ENCODE results near the gene ITGB3. TPM values are rescaled to one million over a fixed set of nuclear protein-coding genes. Genes with fewer than 3 reads are reported as not detected.
A peak's percentile ranks its signal among the peaks of the same experiment; 100 is the strongest.

Gene ITGB3
- polyA plus RNA-seq, 1 of the 3 experiments (the other 2 are of a cell fraction): 4.6 TPM

DNA sequence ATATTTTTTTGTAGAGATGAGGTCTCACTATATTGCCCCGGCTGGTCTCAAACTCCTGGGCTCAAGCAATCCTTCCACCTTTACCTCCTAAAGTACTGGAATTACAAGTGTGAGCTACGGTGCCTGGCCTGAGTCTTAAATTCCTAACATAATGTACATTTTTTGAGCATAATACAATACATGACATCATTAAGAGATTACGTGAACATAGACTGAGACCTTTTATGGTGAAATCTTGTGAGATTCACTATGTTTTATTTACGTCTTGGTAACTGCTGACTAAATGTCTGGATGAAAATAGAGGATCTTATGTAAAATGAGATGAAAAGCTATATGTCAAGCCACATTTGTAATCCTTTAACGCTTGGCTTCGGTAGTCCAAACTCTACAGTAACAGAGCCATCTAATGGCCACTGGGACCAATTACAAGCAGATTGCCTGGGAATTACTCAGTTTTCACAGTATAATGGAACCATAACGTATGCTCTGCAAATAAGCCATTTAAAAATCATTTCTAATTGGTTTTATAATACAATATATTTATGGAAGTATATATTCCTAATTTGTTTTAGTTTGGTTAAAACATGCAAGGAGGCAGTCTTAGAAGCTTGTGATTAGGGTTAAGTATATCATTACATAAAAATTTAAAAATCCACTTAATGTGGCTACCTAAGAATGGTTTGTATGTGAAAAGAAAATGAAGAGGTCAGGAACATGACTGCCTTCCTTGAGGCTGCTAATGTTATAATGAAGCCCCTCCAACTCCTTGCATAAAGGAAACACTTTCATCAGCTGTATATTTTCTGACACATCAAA is 62.0 kb downstream of the ITGB3 start (continued):
- TF ChIP-seq SIN3A (IDR thresholded peaks at IDR 0.05; ENCODE audit: borderline replicate concordance, low read depth, low read length): 0 out of 2 replicates have a peak, but pooled peaks have one; percentile 20
- no peak for TF ChIP-seq FOXM1 (IDR thresholded peaks at IDR 0.05; ENCODE audit: low read depth)
- TF ChIP-seq RCOR1 (IDR thresholded peaks at IDR 0.05; ENCODE audit: low read length): peak; percentile 73
- no peak for TF ChIP-seq REST (IDR thresholded peaks at IDR 0.05; ENCODE audit: low read depth, low read length)
- TF ChIP-seq YY1 (IDR thresholded peaks at IDR 0.05; ENCODE audit: low read depth): no peak
- peak; percentile 34; the same call in 1 of the 2 replicates for TF ChIP-seq TCF12 (IDR thresholded peaks at IDR 0.05)
- TF ChIP-seq CHD2 (IDR thresholded peaks at IDR 0.05; ENCODE audit: low read length, partially characterized antibody): peak; percentile 67
- no peak; the same call in 1 of the 2 replicates for TF ChIP-seq MXI1 (IDR thresholded peaks at IDR 0.05; ENCODE audit: low read depth, low read length)
- TF ChIP-seq FOSL2 (IDR thresholded peaks at IDR 0.05; ENCODE audit: borderline replicate concordance, low read depth): peak; percentile 42; the same call in 1 of the 2 replicates

DNA sequence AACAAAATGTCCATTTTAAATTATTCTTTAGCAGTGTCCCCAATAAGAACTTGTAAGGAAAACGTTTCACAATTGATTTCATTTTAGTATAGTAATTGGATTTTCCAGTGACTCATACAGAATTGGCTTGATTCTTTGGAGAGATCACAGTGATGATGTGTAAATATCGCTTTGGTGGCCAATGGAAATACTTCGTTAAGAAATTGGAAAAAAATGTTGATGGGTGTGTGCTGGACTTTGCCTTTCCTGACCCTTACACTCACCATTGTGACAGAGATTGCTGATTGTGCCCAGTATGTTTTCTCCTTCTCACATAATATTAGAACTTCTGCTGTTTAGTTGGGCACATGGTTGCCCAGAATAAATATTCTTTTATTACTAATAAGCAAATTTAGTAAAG is 62.7 kb downstream of the ITGB3 start:
- POLR2A ChIA-PET: no interaction called here
- DNase-seq: no peak
- H3K4me2 ChIP-seq: peak overlapping the region; percentile 46
- TF ChIP-seq SMC3 (IDR thresholded peaks at IDR 0.05; ENCODE audit: low read depth, low read length): no peak
- TF ChIP-seq FOSL2 (IDR thresholded peaks at IDR 0.05; ENCODE audit: borderline replicate concordance, low read depth): no peak
- TF ChIP-seq TEAD4 (IDR thresholded peaks at IDR 0.05; ENCODE audit: borderline replicate concordance, insufficient read depth): no peak
- no peak for TF ChIP-seq IRF3 (IDR thresholded peaks at IDR 0.05; ENCODE audit: low read depth, low read length)
- TF ChIP-seq EZH2phosphoT487 (IDR thresholded peaks at IDR 0.05; ENCODE audit: borderline replicate concordance, low read depth): no peak
- TF ChIP-seq MAX (IDR thresholded peaks at IDR 0.05; ENCODE audit: low read depth): no peak
- no peak for TF ChIP-seq RXRA (IDR thresholded peaks at IDR 0.05; ENCODE audit: borderline replicate concordance, low read depth)
- no peak for TF ChIP-seq PBX3 (IDR thresholded peaks at IDR 0.05)
- TF ChIP-seq RCOR1 (IDR thresholded peaks at IDR 0.05; ENCODE audit: low read length): no peak
- TF ChIP-seq NFIC (IDR thresholded peaks at IDR 0.05; ENCODE audit: borderline replicate concordance): no peak; the same call in 1 of the 2 replicates
- TF ChIP-seq REST (IDR thresholded peaks at IDR 0.05; ENCODE audit: low read depth, low read length): no peak
- TF ChIP-seq GATA2 (CRISPR knock-in tag; IDR thresholded peaks at IDR 0.05): no peak
- no peak for TF ChIP-seq POLR2AphosphoS5 (IDR thresholded peaks at IDR 0.05; ENCODE audit: low read depth, low read length)
- TF ChIP-seq TAF1 (IDR thresholded peaks at IDR 0.05; ENCODE audit: borderline replicate concordance, low read depth, low read length): no peak

More for the DNA sequence above, 62.7 kb downstream of the ITGB3 start:
- WGBS (ENCODE audit: low lambda C conversion rate): 29% methylated on average over 3 of the region's 3 CpGs
- Histone ChIP-seq H3K27me3 (ENCODE audit: insufficient read depth) (no peaks in the 10 kb centered on the region), H3K27ac (ENCODE audit: low read depth in 2 of 2, low read length in 1 of 2) (peak overlapping the region in 1 of 2 experiments; percentile 67; a peak in 2 of 4 replicates), H3K9ac (peak overlapping the region; percentile 38; the same call in 1 of the 2 replicates), H4K20me1 (ENCODE audit: insufficient read depth) (no peaks in the 10 kb centered on the region), H3K36me3 (replicated peaks in 1 of 2; ENCODE audit: control insufficient read depth in 1 of 2, insufficient read depth in 2 of 2, low read length in 1 of 2) (peaks cover 0 to 7% of the 10 kb centered on the region in 2 experiments), H3K4me1 (ENCODE audit: control insufficient read depth in 1 of 2, insufficient read depth in 2 of 2, low read depth in 1 of 2, low read length in 1 of 2) (peaks cover 0 to 18% of the 10 kb centered on the region in 2 experiments; a peak in 2 of 4 replicates), H3F3A (replicated peaks; ENCODE audit: insufficient read depth) (peaks cover 28% of the 10 kb centered on the region), H2AFZ (ENCODE audit: low read depth) (peak overlapping the region; percentile 45), H3K4me3 (ENCODE audit: low read depth in 2 of 2, low read length in 1 of 2) (no peak overlapping the region), H3K9me2 (no peaks in the 10 kb centered on the region), H3K79me2 (ENCODE audit: insufficient read depth) (no peaks in the 10 kb centered on the region), H3K9me3 (peaks cover 14% of the 10 kb centered on the region)
- CTCF ChIA-PET: interaction anchor here (0.8 to 8.1 kb wide), 44 partner anchors 8 to 374 kb away, joined by 3 to 279 read pairs (median 6); partner anchors contain the start of genes CDC27, EFCAB13, ITGB3 and MYL4
